Endothelial cell of umbilical vein (primary cell): ENCODE results near the gene SVIL. TPM values are rescaled to one million over a fixed set of nuclear protein-coding genes. Genes with fewer than 3 reads are reported as not detected.

Source experiments
- BruUV-seq: library from RNA; stranded (reverse); fragments of 400-500 nt; replicated peaks from 2 replicates; lab custom pipeline; 2021; lab: Mats Ljungman, UMichigan
- CTCF ChIA-PET: fragments of 300-600, 350-600 bp; sonication (Branson Sonifier 250); formaldehyde crosslinking; loops from one replicate; lab custom pipeline; 2021; ENCODE audit warnings: antibody characterized with exemption, inconsistent platforms; lab: Charles Lee
- POLR2A ChIA-PET: fragments of 300-600, 350-600 bp; sonication (Branson Sonifier 250); formaldehyde crosslinking; loops from one replicate; lab custom pipeline; 2021; ENCODE audit warnings: antibody characterized with exemption, inconsistent platforms; lab: Charles Lee
- DNase-seq: peaks from one replicate; pipeline ENCODE4 v3.0.0-alpha.2; 2011; ENCODE audit warnings: low read depth, low spot score
- FAIRE-seq: peaks from 2 replicates; lab custom pipeline; 2011; peaks lifted over from hg19 to GRCh38; lab: Jason Lieb, UNC
- H2AFZ ChIP-seq: 2 replicates; pipeline ENCODE4 v1.6.0; 2012; ENCODE audit warnings: low read depth, low read length, control low read depth, inconsistent platforms
- H3K27ac ChIP-seq: 2 replicates; pipeline ENCODE4 v1.5.1; 2011; ENCODE audit warnings: low read depth, mild to moderate bottlenecking, control low read depth, low read length, moderate library complexity; ENCODE audit not compliant: insufficient read depth
- H3K27me3 ChIP-seq, 2 experiments: 2 replicates each; pipeline versions ENCODE4 v1.6.0 to v1.6.1; 2011; ENCODE audit warnings: low read length in 2 of 2, mixed read lengths in 1 of 2; ENCODE audit not compliant: control insufficient read depth in 2 of 2, insufficient read depth in 2 of 2
- H3K36me3 ChIP-seq, 2 experiments: 2 replicates in 1 of 2; 3 replicates in 1 of 2; pipeline ENCODE4 v1.5.1; 2011; ENCODE audit warnings: low read length in 2 of 2, mild to moderate bottlenecking in 1 of 2, moderate library complexity in 1 of 2; ENCODE audit not compliant: control insufficient read depth in 2 of 2, insufficient read depth in 2 of 2; ENCODE audit errors: extremely low read depth in 1 of 2
- H3K4me1 ChIP-seq: 3 replicates; pipeline ENCODE4 v1.5.1; 2011; ENCODE audit warnings: mild to moderate bottlenecking, low read length; ENCODE audit not compliant: control insufficient read depth, insufficient read depth; ENCODE audit errors: extremely low read depth
- H3K4me2 ChIP-seq: 2 replicates; pipeline ENCODE4 v1.6.1; 2011; ENCODE audit warnings: low read length, control low read depth, mixed read lengths; ENCODE audit not compliant: insufficient read depth
- H3K4me3 ChIP-seq, 3 experiments: fragments of 200-600 bp in 1 of 3; sonication (generic), shearing (Covaris generic) in 1 of 3; replicated peaks in 1 of 3; 2 replicates each; pipeline ENCODE4 v1.5.1; 2011 to 2016; ENCODE audit warnings: control low read depth in 3 of 3, low read length in 3 of 3, mild to moderate bottlenecking in 2 of 3, inconsistent platforms in 1 of 3, low read depth in 1 of 3, moderate library complexity in 1 of 3; ENCODE audit not compliant: insufficient read depth in 1 of 3
- H3K79me2 ChIP-seq: 2 replicates; pipeline ENCODE4 v1.6.0; 2012; ENCODE audit warnings: low read length, inconsistent platforms; ENCODE audit not compliant: control insufficient read depth, insufficient read depth
- H3K9ac ChIP-seq: replicated peaks from 2 replicates; pipeline ENCODE3; 2011; ENCODE audit warnings: low read length, control low read depth; ENCODE audit not compliant: insufficient read depth; ENCODE audit errors: extremely low read depth
- H3K9me1 ChIP-seq: replicated peaks from 3 replicates; pipeline ENCODE4 v1.6.0; 2011; ENCODE audit warnings: mild to moderate bottlenecking, low read length; ENCODE audit not compliant: control insufficient read depth, insufficient read depth; ENCODE audit errors: extremely low read depth
- H3K9me3 ChIP-seq: replicated peaks from 2 replicates; pipeline ENCODE4 v1.5.1; 2012; ENCODE audit warnings: low read length, inconsistent platforms; ENCODE audit not compliant: control insufficient read depth, insufficient read depth
- H4K20me1 ChIP-seq: replicated peaks from 2 replicates; pipeline ENCODE3; 2011; ENCODE audit warnings: mild to moderate bottlenecking, low read length; ENCODE audit not compliant: control insufficient read depth, insufficient read depth; ENCODE audit errors: extremely low read depth
- EZH2 ChIP-seq: IDR thresholded peaks from 2 replicates; pipeline ENCODE4 v1.6.1; 2012; ENCODE audit warnings: borderline replicate concordance, low read depth, mild to moderate bottlenecking, moderate library complexity, low read length, inconsistent platforms; ENCODE audit not compliant: severe bottlenecking
- GATA2 ChIP-seq: IDR thresholded peaks from 2 replicates; pipeline ENCODE4 v1.7.0; 2011; ENCODE audit warnings: low read depth, mild to moderate bottlenecking, moderate library complexity, mixed read lengths, low read length; ENCODE audit not compliant: insufficient read length, insufficient read depth
- JUN ChIP-seq: IDR thresholded peaks from 2 replicates; pipeline ENCODE4 v1.6.1; 2011; ENCODE audit warnings: borderline replicate concordance, low read depth; ENCODE audit not compliant: insufficient read length, insufficient read depth
- POLR2A ChIP-seq: IDR thresholded peaks from 2 replicates; pipeline ENCODE4 v1.6.1; 2012; ENCODE audit warnings: low read depth, mild to moderate bottlenecking, control low read depth, low read length
- POLR2AphosphoS5 ChIP-seq: IDR thresholded peaks from 2 replicates; pipeline ENCODE4 v1.6.1; 2012; ENCODE audit warnings: low read depth, mild to moderate bottlenecking, control low read depth, low read length, moderate library complexity; ENCODE audit not compliant: insufficient read depth
- dilution Hi-C: fragments of 300-500 bp; cut with MboI; formaldehyde crosslinking; loops from one replicate; pipeline ENCODE4 v1.15.0; 2019; ENCODE audit warnings: low sequenced_read_pairs; ENCODE audit not compliant: extremely low pct_ligation_motif_present
- intact Hi-C: fragments of 100-400 bp; cut with micrococcal nuclease; formaldehyde crosslinking; loops from one replicate; pipeline ENCODE4 v1.10.0; 2022
- polyA plus RNA-seq, 4 experiments: library from polyadenylated mRNA; depleted of rRNA in 3 of 4; stranded (reverse) in 3 of 4; unstranded in 1 of 4; fragments of >200 nt; gene quantifications; 2 replicates each; pipeline versions ENCODE4 v1.2.1 to v1.2.3, GENCODE V29; 2011 to 2012; ENCODE audit warnings: missing spikeins in 1 of 4
- total RNA-seq: library from RNA; stranded (reverse); gene quantifications from 2 replicates; pipeline ENCODE4 v1.2.3, GENCODE V29; 2021
- TF ChIP-seq, protein P1 (sequence below): IDR thresholded peaks from 2 replicates; pipeline ENCODE4 v1.6.1; 2011; ENCODE audit not compliant: insufficient read depth, insufficient read length
- TF ChIP-seq, protein P2 (sequence below), 2 donors: IDR thresholded peaks; 1 replicate in 1 of 2; 2 replicates in 1 of 2; pipeline ENCODE4 v1.5.1; 2011; ENCODE audit warnings: low read length in 2 of 2, mild to moderate bottlenecking in 2 of 2, moderate library complexity in 2 of 2, control low read depth in 1 of 2, inconsistent platforms in 1 of 2, low read depth in 1 of 2; ENCODE audit not compliant: insufficient read depth in 1 of 2; ENCODE audit errors: extremely low read depth in 1 of 2

Gene SVIL
- total and polyA plus RNA-seq, 2 donors (not counting 3 experiments of a cell fraction or from before 2014, with no cell fraction given), result 22.6 to 70.7 TPM

DNA sequence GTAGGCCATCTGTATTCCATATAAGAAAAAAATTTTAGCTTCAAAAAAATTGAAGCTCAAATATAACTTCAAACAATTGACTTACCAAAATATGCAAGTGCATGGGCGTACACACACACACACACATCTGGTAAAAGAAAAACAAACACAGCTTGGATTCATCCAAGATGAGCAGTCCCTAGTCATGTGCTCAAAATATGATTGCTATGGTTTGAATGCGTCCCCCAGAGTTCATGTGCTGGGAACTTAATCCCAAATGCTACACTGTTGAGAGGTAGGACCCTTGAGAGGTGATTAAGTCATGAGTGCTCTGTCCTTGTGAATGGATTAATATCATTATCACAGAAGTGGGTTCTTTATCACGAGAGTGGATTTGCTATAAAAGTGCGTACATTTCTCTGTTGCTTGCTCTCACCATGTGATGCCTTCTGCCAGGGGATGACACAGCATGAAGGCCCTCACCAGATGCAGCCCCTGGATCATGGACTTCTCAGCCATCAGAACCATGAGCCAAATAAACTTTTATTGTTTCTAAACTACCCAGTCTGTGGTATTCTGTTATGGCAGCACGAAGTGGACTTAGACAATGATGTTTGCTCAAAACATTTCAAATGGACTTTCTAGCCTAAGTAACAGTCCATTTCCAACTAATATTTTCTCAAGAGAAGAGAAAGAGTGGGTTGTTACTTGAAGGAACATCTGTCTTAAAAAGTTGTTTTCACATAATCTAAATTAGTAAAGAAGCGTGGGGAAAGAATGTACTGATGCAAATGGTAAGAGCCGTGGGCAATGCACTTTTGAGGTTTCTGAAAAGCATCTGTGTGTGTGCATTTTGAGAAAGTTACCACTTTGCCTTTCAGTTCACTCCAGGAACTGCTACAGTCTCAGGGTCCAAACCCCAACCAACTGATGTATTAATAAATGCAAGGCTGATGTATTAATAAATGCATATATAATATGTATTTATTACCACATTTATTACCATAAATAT lies 15.1 kb upstream of the SVIL start:
- intact Hi-C loops, result no loop called here
- BruUV-seq, result no TSS peak
- FAIRE-seq (no peak), DNase-seq (no peak)
- no peaks in the 10 kb centered on the region for H3K9me3 ChIP-seq
- no peak overlapping the region for H3K4me2 ChIP-seq
- H4K20me1 ChIP-seq, result no peaks in the 10 kb centered on the region
- H3K4me1 ChIP-seq, result peaks cover 35% of the 10 kb centered on the region
- H3K27me3 ChIP-seq, result no peaks in the 10 kb centered on the region
- H3K9ac ChIP-seq, result no peak overlapping the region
- H2AFZ ChIP-seq, result no peak overlapping the region
- ChIA-PET CTCF (interaction anchor here (2.5 kb wide), 1 partner anchor 9 kb away, joined by 13 read pairs; no protein-coding TSS in a partner anchor), POLR2A (no interaction called here)
- no peaks in the 10 kb centered on the region for H3K9me1 ChIP-seq
- no peak for TF ChIP-seq GATA2
- TF ChIP-seq, protein P1, sequence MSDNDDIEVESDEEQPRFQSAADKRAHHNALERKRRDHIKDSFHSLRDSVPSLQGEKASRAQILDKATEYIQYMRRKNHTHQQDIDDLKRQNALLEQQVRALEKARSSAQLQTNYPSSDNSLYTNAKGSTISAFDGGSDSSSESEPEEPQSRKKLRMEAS, result no peak
- TF ChIP-seq, protein P2, sequence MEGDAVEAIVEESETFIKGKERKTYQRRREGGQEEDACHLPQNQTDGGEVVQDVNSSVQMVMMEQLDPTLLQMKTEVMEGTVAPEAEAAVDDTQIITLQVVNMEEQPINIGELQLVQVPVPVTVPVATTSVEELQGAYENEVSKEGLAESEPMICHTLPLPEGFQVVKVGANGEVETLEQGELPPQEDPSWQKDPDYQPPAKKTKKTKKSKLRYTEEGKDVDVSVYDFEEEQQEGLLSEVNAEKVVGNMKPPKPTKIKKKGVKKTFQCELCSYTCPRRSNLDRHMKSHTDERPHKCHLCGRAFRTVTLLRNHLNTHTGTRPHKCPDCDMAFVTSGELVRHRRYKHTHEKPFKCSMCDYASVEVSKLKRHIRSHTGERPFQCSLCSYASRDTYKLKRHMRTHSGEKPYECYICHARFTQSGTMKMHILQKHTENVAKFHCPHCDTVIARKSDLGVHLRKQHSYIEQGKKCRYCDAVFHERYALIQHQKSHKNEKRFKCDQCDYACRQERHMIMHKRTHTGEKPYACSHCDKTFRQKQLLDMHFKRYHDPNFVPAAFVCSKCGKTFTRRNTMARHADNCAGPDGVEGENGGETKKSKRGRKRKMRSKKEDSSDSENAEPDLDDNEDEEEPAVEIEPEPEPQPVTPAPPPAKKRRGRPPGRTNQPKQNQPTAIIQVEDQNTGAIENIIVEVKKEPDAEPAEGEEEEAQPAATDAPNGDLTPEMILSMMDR (IDR thresholded peaks at IDR 0.05; ENCODE audit: extremely low read depth in 1 of 2, insufficient read depth in 1 of 2, low read depth in 1 of 2, low read length in 2 of 2), result no peak
- no peak for TF ChIP-seq EZH2
- no peak for TF ChIP-seq JUN
- TF ChIP-seq POLR2AphosphoS5, result no peak
- TF ChIP-seq POLR2A, result no peak
- no peak overlapping the region for H3K27ac ChIP-seq
- H3K36me3 ChIP-seq, result peaks cover 0 to 2% of the 10 kb centered on the region in 2 experiments
- dilution Hi-C loops, result no loop called here
- H3K79me2 ChIP-seq, result peaks cover 2% of the 10 kb centered on the region
- H3K4me3 ChIP-seq, result no peak overlapping the region
